Keratinocyte (primary cell): ENCODE measurements around the gene GOLM1. TPM values are rescaled to one million over a fixed set of nuclear protein-coding genes. Genes with fewer than 3 reads are reported as not detected.

Experiments
- DNase-seq: peaks from one replicate; pipeline ENCODE4 v3.0.0-alpha.2; 2011; ENCODE audit warnings: low read depth, missing footprints, low spot score
- FAIRE-seq: peaks from 2 replicates; lab custom pipeline; 2011; peaks lifted over from hg19 to GRCh38; lab: Jason Lieb, UNC
- H2AFZ ChIP-seq: 2 replicates; pipeline ENCODE4 v1.6.0; 2012; ENCODE audit warnings: low read length, control low read depth, inconsistent platforms; ENCODE audit not compliant: control insufficient read depth
- H3K27ac ChIP-seq: 2 replicates; pipeline ENCODE4 v1.5.1; 2011; ENCODE audit warnings: low read length; ENCODE audit not compliant: control insufficient read depth, insufficient read depth
- H3K27me3 ChIP-seq: 3 replicates; pipeline ENCODE4 v1.6.0; 2011; ENCODE audit warnings: low read length; ENCODE audit not compliant: control insufficient read depth, insufficient read depth; ENCODE audit errors: extremely low read depth
- H3K36me3 ChIP-seq, 2 experiments: 2 replicates in 1 of 2; 3 replicates in 1 of 2; pipeline ENCODE4 v1.5.1; 2011; ENCODE audit warnings: low read length in 2 of 2, mild to moderate bottlenecking in 1 of 2; ENCODE audit not compliant: control insufficient read depth in 2 of 2, insufficient read depth in 2 of 2; ENCODE audit errors: extremely low read depth in 1 of 2
- H3K4me1 ChIP-seq: 3 replicates; pipeline ENCODE4 v1.5.1; 2011; ENCODE audit warnings: low read length; ENCODE audit not compliant: control insufficient read depth, insufficient read depth; ENCODE audit errors: extremely low read depth
- H3K4me2 ChIP-seq: 3 replicates; pipeline ENCODE4 v1.6.0; 2011; ENCODE audit warnings: low read depth, low read length; ENCODE audit not compliant: control insufficient read depth, insufficient read depth; ENCODE audit errors: extremely low read depth
- H3K4me3 ChIP-seq, 3 experiments: fragments of 200-600 bp in 1 of 3; sonication (generic) in 1 of 3; 2 replicates in 2 of 3; 3 replicates in 1 of 3; pipeline ENCODE4 v1.5.1; 2011 to 2016; ENCODE audit warnings: low read length in 3 of 3, mild to moderate bottlenecking in 3 of 3, control low read depth in 2 of 3, inconsistent platforms in 1 of 3, low read depth in 1 of 3, mixed read lengths in 1 of 3, mixed run types in 1 of 3, moderate library complexity in 1 of 3; ENCODE audit not compliant: control insufficient read depth in 2 of 3, insufficient read depth in 2 of 3; ENCODE audit errors: extremely low read depth in 1 of 3
- H3K79me2 ChIP-seq: 2 replicates; pipeline ENCODE4 v1.6.0; 2012; ENCODE audit warnings: low read length; ENCODE audit not compliant: control insufficient read depth, insufficient read depth
- H3K9ac ChIP-seq: 3 replicates; pipeline ENCODE4 v1.6.0; 2011; ENCODE audit warnings: low read length; ENCODE audit not compliant: control insufficient read depth, insufficient read depth; ENCODE audit errors: extremely low read depth
- H3K9me1 ChIP-seq: 3 replicates; pipeline ENCODE4 v1.6.0; 2011; ENCODE audit warnings: low read length; ENCODE audit not compliant: control insufficient read depth, insufficient read depth; ENCODE audit errors: extremely low read depth
- H3K9me3 ChIP-seq: 2 replicates; pipeline ENCODE4 v1.5.1; 2012; ENCODE audit warnings: low read depth, low read length; ENCODE audit not compliant: control insufficient read depth
- H4K20me1 ChIP-seq: 3 replicates; pipeline ENCODE4 v1.6.0; 2011; ENCODE audit warnings: low read length; ENCODE audit not compliant: control insufficient read depth, insufficient read depth; ENCODE audit errors: extremely low read depth
- EZH2 ChIP-seq: IDR thresholded peaks from one replicate; pipeline ENCODE4 v1.6.1; 2012; ENCODE audit warnings: inconsistent platforms, mild to moderate bottlenecking, low read length, moderate library complexity
- dilution Hi-C: fragments of 300-500 bp; cut with MboI; formaldehyde crosslinking; loops from one replicate; pipeline ENCODE4 v1.7.0; 2020; ENCODE audit warnings: low sequenced_read_pairs; ENCODE audit not compliant: extremely low pct_ligation_motif_present
- polyA plus RNA-seq, 5 experiments: library from polyadenylated mRNA; depleted of rRNA in 3 of 5; stranded (reverse) in 3 of 5; stranded (forward) in 1 of 5; unstranded in 1 of 5; fragments of >200 nt; gene quantifications; 1 replicate in 1 of 5; 2 replicates in 3 of 5; 3 replicates in 1 of 5; pipeline versions ENCODE4 v1.2.1 to v1.2.3, GENCODE V29; 2011 to 2012; ENCODE audit warnings: missing spikeins in 2 of 5, low read depth in 1 of 5, low replicate concordance in 1 of 5
- TF ChIP-seq, protein P1 (sequence below), 3 experiments: IDR thresholded peaks in 1 of 3; conservative IDR thresholded peaks in 1 of 3; optimal IDR thresholded peaks in 1 of 3; 2 replicates in 2 of 3; 3 replicates in 1 of 3; pipeline versions ENCODE3 to v1.5.1; 2011; ENCODE audit warnings: low read length in 3 of 3, mild to moderate bottlenecking in 3 of 3, moderate library complexity in 2 of 3, control low read depth in 1 of 3, inconsistent platforms in 1 of 3; ENCODE audit not compliant: insufficient read depth in 2 of 3; ENCODE audit errors: extremely low read depth in 1 of 3

Gene GOLM1
- polyA plus RNA-seq, 1 donor (not counting 4 experiments of a cell fraction or from before 2014, with no cell fraction given), result 17.3 TPM

DNA sequence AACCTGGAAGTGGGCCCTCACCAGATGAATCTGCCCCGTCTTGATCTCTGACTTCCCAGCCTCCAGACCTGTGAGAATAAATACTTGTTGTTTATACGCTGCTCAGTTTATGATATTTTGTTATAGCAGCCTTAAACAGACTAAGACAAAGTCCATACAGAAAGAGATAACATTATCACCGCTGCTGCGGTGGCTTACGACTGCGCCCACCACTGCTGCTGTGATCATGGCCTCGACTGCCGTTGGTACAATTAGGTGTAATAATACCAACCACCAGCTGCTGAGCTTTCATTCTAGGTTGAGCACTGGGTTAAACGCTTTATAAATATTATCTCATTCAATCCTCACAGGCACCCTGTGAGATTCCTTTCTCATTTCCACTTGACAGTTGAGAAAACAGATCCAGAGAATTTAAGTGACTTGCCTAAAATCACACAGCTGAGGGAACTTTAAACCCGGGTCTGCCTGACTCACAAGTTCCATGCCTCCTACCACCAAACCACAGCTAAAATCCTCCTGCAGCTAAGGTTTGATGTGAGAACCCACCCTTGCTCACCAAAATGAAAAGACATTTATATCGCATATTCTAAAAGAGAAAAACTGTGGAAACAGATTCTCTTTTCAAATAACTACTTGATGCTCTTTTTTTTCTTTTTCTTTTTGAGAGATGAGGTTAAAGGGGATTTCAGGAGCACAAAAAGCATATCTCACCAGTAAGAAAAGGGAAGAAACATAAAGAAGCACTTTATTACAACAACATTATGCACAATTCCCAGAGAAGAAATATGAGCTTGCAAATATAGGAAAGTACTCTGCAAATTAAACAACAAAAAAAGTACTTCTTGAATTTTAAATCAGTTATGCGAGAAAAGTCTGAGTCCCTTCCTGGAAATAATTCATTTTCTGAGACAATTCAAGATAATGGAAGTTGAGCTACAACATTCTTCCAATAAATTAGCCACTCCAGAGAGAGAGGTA is 23.9 kb downstream of the GOLM1 start:
- no peak overlapping the region for H2AFZ ChIP-seq
- no peaks in the 10 kb centered on the region for H4K20me1 ChIP-seq
- H3K9me3 ChIP-seq, result no peaks in the 10 kb centered on the region
- H3K9ac ChIP-seq, result no peak overlapping the region
- no peak for DNase-seq
- no peak overlapping the region for H3K27ac ChIP-seq
- no peaks in the 10 kb centered on the region for H3K79me2 ChIP-seq
- no peak for FAIRE-seq
- peaks cover 16% of the 10 kb centered on the region for H3K4me1 ChIP-seq
- no peaks in the 10 kb centered on the region for H3K9me1 ChIP-seq
- no peaks in the 10 kb centered on the region for H3K27me3 ChIP-seq
- dilution Hi-C loops, result no loop called here
- no peak overlapping the region for H3K4me3 ChIP-seq
- no peak overlapping the region for H3K4me2 ChIP-seq
- H3K36me3 ChIP-seq, result peaks cover 2 to 4% of the 10 kb centered on the region in 2 experiments
- TF ChIP-seq, protein P1, sequence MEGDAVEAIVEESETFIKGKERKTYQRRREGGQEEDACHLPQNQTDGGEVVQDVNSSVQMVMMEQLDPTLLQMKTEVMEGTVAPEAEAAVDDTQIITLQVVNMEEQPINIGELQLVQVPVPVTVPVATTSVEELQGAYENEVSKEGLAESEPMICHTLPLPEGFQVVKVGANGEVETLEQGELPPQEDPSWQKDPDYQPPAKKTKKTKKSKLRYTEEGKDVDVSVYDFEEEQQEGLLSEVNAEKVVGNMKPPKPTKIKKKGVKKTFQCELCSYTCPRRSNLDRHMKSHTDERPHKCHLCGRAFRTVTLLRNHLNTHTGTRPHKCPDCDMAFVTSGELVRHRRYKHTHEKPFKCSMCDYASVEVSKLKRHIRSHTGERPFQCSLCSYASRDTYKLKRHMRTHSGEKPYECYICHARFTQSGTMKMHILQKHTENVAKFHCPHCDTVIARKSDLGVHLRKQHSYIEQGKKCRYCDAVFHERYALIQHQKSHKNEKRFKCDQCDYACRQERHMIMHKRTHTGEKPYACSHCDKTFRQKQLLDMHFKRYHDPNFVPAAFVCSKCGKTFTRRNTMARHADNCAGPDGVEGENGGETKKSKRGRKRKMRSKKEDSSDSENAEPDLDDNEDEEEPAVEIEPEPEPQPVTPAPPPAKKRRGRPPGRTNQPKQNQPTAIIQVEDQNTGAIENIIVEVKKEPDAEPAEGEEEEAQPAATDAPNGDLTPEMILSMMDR (optimal IDR thresholded peaks at IDR 0.05 in 1 of 3, IDR thresholded peaks at IDR 0.05 in 1 of 3, conservative IDR thresholded peaks at IDR 0.05 in 1 of 3; ENCODE audit: extremely low read depth in 1 of 3, insufficient read depth in 2 of 3, low read length in 3 of 3), result no peak
- no peak for TF ChIP-seq EZH2

DNA sequence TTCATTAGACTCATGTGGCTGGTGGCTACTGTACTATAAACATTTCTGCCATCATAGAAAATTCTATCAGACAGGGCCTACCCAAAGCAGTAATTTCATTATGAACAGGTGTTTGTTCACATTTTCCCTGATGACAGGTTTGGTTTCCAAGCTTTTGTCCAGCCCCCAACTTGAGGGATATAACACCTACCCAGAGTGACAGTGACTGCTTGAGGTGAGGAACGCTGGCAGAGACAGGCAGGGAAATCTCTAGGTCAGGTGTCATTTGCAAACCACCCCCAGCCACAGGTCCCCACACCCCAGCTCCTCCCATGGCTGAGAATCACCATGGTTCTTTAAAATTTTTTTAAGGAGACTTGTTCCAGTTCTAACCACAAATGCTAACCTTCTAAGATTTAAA is 25.5 kb downstream of the GOLM1 start:
- Histone ChIP-seq H3K4me1 (peaks cover 2% of the 10 kb centered on the region), H4K20me1 (no peaks in the 10 kb centered on the region), H3K9me3 (no peaks in the 10 kb centered on the region), H3K79me2 (no peaks in the 10 kb centered on the region), H3K27ac (no peak overlapping the region), H2AFZ (no peak overlapping the region), H3K9me1 (no peaks in the 10 kb centered on the region), H3K36me3 (peaks cover 2 to 4% of the 10 kb centered on the region in 2 experiments), H3K27me3 (no peaks in the 10 kb centered on the region), H3K4me3 (no peak overlapping the region), H3K4me2 (no peak overlapping the region), H3K9ac (no peak overlapping the region)
- dilution Hi-C loops, result no loop called here
- no peak for FAIRE-seq
- no peak for DNase-seq
- TF ChIP-seq, protein P1 (optimal IDR thresholded peaks at IDR 0.05 in 1 of 3, IDR thresholded peaks at IDR 0.05 in 1 of 3, conservative IDR thresholded peaks at IDR 0.05 in 1 of 3; ENCODE audit: extremely low read depth in 1 of 3, insufficient read depth in 2 of 3, low read length in 3 of 3), result no peak
- no peak for TF ChIP-seq EZH2
